Measurements from ENCODE around the gene MCTP1.

Gene MCTP1

DNA sequence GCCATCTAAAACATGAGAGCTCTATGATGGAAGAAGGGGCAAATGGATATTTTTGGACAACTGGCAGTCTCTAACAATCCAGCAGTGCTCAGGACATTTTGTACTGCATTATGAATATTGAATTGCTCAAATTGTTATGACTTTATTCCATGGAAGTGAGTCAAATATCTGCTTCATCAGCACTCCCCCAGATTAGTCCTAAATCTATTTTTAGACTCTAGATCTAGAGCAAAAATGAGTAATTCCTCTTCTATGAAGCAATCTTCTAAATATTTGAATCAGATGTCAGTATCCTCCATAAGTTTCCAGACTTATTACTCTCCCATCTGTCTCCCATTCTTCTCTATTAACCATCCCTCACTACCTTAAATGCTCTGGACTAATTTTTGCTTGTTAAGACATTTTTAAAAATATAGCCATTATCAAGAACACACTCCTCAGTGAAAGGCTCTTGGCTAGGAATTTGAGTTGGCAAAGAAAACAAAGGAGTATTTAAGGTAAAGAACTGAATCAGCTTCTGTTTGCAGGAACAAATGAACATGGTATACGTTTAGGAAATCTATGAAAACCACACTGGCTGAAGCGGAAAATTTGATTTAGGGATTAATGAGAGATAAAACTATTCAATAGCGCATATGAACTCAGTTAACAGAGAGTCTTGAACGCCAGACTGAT lies 300.9 kb downstream of the MCTP1 start:
- H3K4me2 ChIP-seq (ENCODE audit: low read length) = no peak overlapping the region
- no peaks in the 10 kb centered on the region for H3K9me3 ChIP-seq (ENCODE audit: control insufficient read depth, insufficient read depth, low read length)
- TF ChIP-seq CTCF (IDR thresholded peaks at IDR 0.05; ENCODE audit: low read depth, low read length, poor library complexity, severe bottlenecking) = no peak
- no peak for TF ChIP-seq EZH2phosphoT487 (IDR thresholded peaks at IDR 0.05; ENCODE audit: borderline replicate concordance, low read length)
- no peaks in the 10 kb centered on the region for H3K79me2 ChIP-seq (ENCODE audit: control insufficient read depth, low read length)
- H3K36me3 ChIP-seq (ENCODE audit: control insufficient read depth, low read length) = no peaks in the 10 kb centered on the region
- H3K4me3 ChIP-seq (ENCODE audit: low read length) = no peak overlapping the region
- H4K20me1 ChIP-seq (ENCODE audit: control insufficient read depth, insufficient read depth, low read depth, low read length) = no peaks in the 10 kb centered on the region
- no peaks in the 10 kb centered on the region for H3K4me1 ChIP-seq (ENCODE audit: control insufficient read depth, low read length)
- H3K27ac ChIP-seq (ENCODE audit: low read depth, low read length) = no peak overlapping the region
- no peaks in the 10 kb centered on the region for H3K9me2 ChIP-seq (replicated peaks; ENCODE audit: control insufficient read depth, low read length)
- H3F3A ChIP-seq (ENCODE audit: control insufficient read depth, insufficient read depth) = no peaks in the 10 kb centered on the region
- no peaks in the 10 kb centered on the region for H3K27me3 ChIP-seq (ENCODE audit: control insufficient read depth, low read length)

DNA sequence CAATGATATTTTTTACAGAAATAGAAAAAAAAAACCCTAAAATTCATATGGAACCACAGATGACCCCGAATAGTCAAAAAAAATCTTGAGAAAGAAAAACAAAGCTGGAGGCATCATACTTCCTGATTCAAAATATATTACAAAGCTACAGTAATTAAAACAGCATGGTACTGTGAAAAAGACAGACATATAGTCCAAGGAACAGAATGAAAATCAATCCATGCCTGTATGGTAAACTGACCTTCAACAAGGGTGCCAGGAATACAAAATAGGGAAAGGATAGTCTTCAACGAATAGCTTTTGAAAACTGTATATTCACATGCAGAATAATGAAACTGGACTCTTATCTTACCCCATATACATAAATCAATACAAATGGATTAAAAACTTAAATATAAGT lies 307.5 kb downstream of the MCTP1 start:
- H3K4me2 ChIP-seq (ENCODE audit: low read length) = no peak overlapping the region
- H3K9me2 ChIP-seq (replicated peaks; ENCODE audit: control insufficient read depth, low read length) = no peaks in the 10 kb centered on the region
- H3F3A ChIP-seq (ENCODE audit: control insufficient read depth, insufficient read depth) = no peaks in the 10 kb centered on the region
- no peaks in the 10 kb centered on the region for H4K20me1 ChIP-seq (ENCODE audit: control insufficient read depth, insufficient read depth, low read depth, low read length)
- no peaks in the 10 kb centered on the region for H3K36me3 ChIP-seq (ENCODE audit: control insufficient read depth, low read length)
- H3K27ac ChIP-seq (ENCODE audit: low read depth, low read length) = no peak overlapping the region
- H3K9me3 ChIP-seq (ENCODE audit: control insufficient read depth, insufficient read depth, low read length) = no peaks in the 10 kb centered on the region
- no peak for TF ChIP-seq CTCF (IDR thresholded peaks at IDR 0.05; ENCODE audit: low read depth, low read length, poor library complexity, severe bottlenecking)
- TF ChIP-seq EZH2phosphoT487 (IDR thresholded peaks at IDR 0.05; ENCODE audit: borderline replicate concordance, low read length) = no peak
- no peaks in the 10 kb centered on the region for H3K4me1 ChIP-seq (ENCODE audit: control insufficient read depth, low read length)
- no peaks in the 10 kb centered on the region for H3K79me2 ChIP-seq (ENCODE audit: control insufficient read depth, low read length)
- H3K4me3 ChIP-seq (ENCODE audit: low read length) = no peak overlapping the region
- H3K27me3 ChIP-seq (ENCODE audit: control insufficient read depth, low read length) = no peaks in the 10 kb centered on the region

DNA sequence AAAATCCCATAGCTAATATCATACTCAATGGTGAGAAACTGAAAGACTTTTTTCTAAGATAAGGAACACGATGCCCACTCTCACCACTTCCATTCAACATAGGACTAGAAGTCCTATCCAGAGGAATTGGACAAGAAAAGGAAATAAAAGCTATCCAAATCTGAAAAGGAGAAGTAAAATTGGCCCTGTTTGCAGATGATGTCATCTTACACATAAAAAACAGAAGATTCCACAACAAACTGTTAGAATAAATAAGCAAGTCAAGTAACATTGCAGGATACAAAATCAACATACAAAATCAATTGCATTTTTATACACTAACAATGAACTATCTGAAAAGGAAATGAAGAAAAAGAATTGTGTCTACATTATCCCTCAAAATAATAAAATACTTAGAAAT lies 308.0 kb downstream of the MCTP1 start:
- no peaks in the 10 kb centered on the region for H3K79me2 ChIP-seq (ENCODE audit: control insufficient read depth, low read length)
- no peaks in the 10 kb centered on the region for H3K36me3 ChIP-seq (ENCODE audit: control insufficient read depth, low read length)
- no peaks in the 10 kb centered on the region for H3F3A ChIP-seq (ENCODE audit: control insufficient read depth, insufficient read depth)
- no peaks in the 10 kb centered on the region for H3K4me1 ChIP-seq (ENCODE audit: control insufficient read depth, low read length)
- no peak for TF ChIP-seq EZH2phosphoT487 (IDR thresholded peaks at IDR 0.05; ENCODE audit: borderline replicate concordance, low read length)
- TF ChIP-seq CTCF (IDR thresholded peaks at IDR 0.05; ENCODE audit: low read depth, low read length, poor library complexity, severe bottlenecking) = no peak
- no peaks in the 10 kb centered on the region for H3K9me2 ChIP-seq (replicated peaks; ENCODE audit: control insufficient read depth, low read length)
- no peaks in the 10 kb centered on the region for H3K27me3 ChIP-seq (ENCODE audit: control insufficient read depth, low read length)
- H4K20me1 ChIP-seq (ENCODE audit: control insufficient read depth, insufficient read depth, low read depth, low read length) = no peaks in the 10 kb centered on the region
- H3K4me2 ChIP-seq (ENCODE audit: low read length) = no peak overlapping the region
- H3K4me3 ChIP-seq (ENCODE audit: low read length) = no peak overlapping the region
- H3K27ac ChIP-seq (ENCODE audit: low read depth, low read length) = no peak overlapping the region
- no peaks in the 10 kb centered on the region for H3K9me3 ChIP-seq (ENCODE audit: control insufficient read depth, insufficient read depth, low read length)
